Activated CD4-positive, alpha-beta T cell treated with anti-CD3 and anti-CD28 coated beads, Interleukin-2, amount 50 U/mL, for 24 hours (primary cell): Measurements from ENCODE around the gene IGSF5.
"Not testable (repeated sequence)": the region's sequence is repeated elsewhere in the genome, so short reads cannot be mapped to it uniquely, and the experiment has no call there.

Source experiments
- DNase-seq, 2 donors: peaks; one replicate each; pipeline ENCODE4 v3.0.0-alpha.2; 2020; ENCODE audit warnings: low read depth in 1 of 2, low spot score in 1 of 2

IGSF5 gene

DNA sequence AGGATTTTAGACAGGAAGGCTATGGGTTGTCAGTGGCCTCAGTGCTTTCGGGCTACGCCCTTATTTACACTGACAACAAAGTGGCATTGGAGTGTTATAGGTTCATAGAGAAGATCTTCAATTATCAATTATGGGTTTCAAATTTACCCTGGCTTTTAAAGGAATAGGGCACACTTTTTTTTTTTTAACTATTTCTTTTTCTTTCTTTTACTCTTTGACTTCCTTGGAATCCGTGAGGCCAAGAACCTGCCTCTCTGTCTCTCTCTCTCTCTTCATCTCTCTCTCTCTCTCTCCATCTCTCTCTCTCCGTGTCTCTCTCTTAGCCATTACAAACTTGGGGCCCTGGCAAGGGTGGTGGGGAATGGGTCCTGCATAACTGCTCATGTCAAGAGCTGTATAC lies at the start of gene IGSF5:
TSS of gene IGSF5 (plus strand) at position 301 of the 400 bp plus-strand sequence. CDS start 327 bp downstream, outside the sequence.
- DNase-seq = not testable (repeated sequence)

DNA sequence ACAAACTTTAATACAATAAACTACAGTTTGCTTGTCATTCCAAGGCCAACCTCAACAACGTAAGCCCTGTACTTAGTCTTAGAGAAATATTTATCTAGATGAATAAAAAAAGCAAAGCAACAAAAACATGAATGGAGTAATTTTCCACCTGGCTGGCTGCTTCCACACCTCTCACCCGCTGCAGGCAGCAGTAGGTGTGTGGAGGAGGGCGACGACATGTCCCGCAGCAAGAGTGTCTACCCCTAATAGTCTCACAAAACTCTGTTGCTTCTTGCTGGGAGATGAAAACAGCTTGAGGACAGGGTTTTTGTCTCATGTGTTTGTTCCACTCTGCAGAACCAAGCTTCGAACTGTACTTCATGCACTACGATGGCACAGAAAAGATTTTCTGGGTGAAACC lies 48.8 kb upstream of the IGSF5 start:
- no peak for DNase-seq

DNA sequence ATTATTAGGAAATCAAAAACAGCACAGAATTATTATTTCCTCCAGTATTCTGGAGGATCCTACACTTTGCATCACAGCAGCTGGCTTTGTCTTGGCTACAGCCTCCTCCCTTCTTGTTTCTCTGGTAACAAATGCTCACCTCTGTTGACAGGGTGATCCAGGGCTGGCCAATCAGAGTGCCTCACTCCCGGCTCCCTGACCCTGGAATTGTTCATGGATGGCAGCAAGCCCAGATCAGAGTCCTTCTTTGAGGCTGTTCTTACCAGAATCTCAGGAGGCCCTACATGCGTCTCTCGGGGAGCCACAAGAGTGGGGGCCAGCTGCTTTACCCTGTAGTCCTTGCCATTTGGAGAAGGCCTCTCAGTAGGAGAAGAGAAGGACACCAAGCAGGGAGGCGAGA lies 48.4 kb upstream of the IGSF5 start:
- no peak for DNase-seq

DNA sequence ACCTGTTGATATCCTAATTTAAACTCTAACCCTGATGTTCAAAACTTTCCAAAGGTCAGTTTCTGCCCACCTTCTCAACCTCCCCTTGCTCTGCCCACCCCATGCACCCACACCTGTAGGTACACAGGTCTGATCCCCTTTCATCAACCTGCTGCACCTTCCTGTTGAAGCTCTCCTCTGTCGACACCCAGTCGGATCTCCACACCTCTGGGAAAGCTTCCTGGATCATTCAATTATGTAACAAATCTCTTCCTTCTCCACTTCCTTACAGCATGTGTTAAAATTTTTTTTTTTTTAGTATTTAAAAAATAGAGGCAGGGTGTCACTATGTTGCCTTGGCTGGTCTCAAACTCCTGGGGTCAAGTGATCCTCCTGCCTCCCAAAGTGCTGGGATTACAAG lies 44.7 kb upstream of the IGSF5 start:
- no peak for DNase-seq

DNA sequence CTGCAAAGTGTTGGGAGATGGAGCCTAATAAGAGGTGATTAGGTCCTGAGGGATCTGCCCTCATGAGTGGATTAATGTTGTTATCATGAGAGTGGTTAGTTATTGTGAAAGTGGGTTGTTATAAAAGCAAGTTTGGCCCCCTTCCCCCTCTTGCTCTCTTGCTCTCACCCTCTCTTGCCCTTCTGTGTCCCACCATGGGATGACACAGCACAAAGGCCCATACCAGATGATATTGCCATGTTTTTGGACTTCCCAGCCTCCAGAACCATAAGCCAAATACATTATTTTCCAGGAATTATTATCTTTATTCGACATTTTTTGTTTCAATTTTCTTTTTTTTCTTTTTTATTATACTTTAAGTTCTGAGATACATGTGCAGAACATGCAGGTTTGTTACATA lies 41.4 kb upstream of the IGSF5 start:
- no peak for DNase-seq

DNA sequence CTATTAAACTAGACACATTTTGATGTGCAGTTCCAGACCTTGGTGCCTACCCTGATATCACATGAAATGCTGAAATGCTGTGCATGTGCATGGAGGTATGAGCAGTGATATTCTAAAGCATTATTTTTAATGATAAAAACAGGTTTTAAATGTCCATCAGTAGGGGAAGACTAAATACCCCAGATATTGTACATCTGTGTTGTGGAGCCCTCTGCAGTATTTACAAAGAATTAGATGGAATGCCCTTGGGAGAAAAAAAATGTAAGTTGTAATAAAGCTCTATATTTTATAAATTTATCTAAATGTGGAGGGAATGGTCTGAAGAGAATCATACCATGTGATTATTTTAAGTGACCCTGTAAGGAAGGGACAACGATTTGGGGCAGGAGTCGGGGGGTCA lies 39.1 kb upstream of the IGSF5 start:
- no peak for DNase-seq

DNA sequence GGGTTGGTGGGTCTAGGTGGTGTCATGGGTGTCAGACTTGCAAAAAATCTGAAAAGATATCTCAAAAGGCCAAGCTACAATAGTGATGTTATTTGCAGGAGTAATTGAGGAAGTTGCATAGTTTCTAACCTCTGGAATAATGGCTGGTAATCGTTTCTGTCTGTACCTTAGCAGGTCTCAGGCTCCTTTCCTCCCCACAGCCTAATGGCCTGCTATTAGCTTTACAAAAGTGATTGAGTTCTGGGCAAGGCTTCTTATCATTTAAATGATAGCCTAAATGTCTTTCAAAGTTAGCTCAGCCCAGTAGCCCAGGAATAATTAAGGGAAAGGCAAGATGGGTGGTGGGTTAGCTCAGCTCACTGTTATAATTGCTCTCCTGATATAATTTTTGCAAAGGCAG lies 37.7 kb upstream of the IGSF5 start:
- DNase-seq = no peak

DNA sequence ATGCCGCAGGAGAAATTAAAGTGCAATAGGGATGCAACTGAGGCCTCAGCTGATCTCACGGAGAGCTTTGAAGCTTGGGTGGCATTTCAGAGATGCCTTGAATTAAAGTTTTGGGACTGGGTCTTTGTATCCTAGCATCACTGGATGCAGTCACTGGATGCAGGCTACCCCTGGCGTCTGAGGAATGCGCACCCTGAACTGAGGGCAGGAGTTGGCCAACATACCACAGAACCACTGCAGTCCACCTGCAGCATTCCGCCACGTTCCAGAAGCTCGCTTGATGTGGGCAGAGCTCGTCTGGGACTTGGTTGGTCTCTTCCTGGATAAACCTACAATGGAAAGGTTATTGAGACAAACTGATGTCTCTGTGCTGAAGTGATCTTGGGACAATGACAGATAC lies 34.1 kb upstream of the IGSF5 start:
- no peak for DNase-seq

DNA sequence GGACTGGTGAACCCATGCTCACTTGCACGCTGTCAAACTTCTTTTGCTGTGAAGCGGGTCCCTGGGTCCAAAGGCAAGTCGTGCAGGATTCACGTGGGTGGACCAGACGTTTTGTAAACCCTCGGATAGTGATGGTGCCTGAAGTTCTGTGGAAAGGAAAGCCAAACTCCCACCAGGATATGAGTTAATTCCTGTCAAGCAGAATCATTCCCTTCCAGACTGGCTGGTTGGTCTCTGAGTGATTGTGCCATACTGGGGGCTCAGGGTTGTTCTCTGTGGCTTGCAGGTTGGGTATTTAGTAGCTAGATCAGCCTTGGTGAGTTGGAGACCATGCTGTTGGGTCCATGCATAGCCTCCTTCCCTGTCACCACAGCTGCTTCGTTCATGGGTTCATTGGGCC lies 32.7 kb upstream of the IGSF5 start:
- DNase-seq = no peak

DNA sequence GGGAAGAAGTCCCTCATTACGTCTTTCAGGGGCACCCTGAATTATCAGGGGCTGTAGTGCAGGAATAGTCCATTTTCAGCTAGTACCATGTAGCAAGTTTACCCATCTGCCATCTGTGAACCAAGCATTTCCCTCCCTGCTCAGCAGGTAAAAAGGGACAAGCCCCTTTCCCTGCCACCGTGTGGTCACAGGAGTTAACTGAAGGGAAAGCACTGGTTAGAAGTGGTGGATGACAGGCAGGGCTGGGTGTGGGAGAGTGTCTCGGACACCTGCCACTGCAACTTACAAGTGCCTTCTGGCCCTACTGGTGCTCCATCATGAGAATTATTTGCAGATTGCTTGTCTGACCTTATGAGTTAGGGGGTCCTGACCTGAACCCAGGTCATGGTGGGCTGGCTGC lies 32.0 kb upstream of the IGSF5 start:
- no peak for DNase-seq

DNA sequence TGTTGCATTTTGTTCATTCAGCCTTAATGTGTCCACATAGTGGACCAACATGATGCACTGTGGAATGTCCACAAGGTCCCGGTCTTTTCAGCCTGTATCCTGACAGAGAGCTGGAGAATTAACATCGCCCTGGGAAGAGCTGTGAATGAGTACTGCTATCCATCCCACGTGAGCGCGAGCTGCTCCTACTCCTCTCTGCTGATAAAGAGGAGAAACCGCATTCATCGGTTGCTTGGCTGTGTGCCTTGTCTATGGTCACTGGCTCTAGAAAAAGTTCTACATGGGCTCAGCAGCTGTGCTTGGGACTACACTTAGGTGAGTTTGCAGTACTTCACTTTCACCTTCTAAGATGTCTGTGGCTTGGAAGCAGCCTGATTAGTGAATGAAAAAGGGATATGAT lies 31.1 kb upstream of the IGSF5 start:
- DNase-seq = no peak

DNA sequence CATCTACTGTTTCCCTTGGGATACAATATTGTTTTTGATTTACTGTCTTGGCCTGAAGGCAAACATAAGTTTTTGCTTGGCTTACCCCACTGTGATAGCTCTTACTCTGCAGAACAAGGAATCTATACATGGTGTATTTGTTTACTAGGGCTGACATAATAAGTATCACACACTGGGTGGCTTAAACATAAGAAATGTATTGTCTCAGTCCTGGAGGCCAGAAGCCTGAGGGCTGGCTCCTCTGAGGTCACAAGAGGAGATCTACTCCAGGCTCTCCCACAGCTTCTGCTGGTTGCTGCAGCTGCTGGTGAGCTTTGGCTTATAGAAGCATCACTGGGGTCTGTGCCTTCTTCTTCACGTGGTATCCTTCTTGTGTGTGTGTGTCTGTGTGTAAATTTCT lies 30.7 kb upstream of the IGSF5 start:
- DNase-seq = no peak

DNA sequence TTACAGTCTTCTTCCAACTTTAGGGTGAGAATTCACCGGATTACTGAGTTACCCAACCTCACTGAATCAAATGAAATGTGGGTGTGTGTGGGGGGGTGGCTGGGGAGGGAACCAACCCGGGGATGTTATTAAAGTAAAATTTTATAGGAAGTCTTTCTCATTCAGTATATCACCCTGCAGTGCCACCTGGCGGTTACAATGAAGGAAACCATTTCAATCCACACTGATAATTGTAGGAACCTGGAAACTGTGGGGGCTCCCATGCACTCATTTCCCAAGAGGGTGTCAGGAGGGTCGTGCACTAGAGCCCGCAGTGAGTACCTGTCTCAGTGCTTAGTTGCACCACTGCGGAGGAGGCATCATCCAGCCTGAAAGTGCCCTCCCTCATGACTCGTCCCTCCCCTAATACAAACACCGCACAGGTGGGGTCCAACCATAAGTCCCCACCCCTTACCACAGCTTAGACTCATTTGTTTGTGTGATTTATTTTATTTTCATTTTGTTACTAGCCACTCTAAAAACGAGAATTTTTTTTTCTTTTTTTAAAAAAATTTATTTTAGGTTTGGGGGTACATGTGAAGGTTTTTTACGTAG lies 29.1 kb upstream of the IGSF5 start:
- DNase-seq = peak in 1 of 2 donors; percentile 7

DNA sequence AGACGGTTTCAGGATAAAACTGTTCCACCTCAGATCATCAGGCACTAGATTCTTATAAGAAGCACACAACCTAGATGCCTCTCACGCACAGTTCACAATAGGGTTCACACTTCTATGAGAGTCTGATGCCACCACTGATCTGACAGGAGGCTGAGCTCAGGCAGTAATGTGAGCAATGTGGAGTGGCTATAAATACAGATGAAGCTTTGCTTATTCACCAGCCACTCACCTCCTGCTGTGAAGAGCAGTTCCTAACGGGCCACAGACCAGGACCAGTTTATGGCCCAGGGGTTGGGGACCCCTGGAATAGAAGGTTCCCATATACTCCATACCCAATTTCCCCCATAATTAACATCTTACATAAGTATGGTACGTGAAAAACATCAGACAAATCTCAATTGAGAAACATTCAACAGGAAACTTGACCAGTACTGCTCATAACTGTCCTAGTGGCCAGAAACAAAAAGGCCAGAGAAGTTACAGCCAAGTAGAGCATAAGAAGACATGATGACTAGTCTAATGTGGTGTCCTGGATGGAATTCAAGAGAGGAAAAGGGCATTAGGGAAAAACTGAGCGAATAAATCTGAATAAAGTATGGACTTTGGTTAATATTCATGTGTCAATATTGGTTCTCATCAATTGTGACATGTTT lies 24.7 kb upstream of the IGSF5 start:
- DNase-seq = no peak

DNA sequence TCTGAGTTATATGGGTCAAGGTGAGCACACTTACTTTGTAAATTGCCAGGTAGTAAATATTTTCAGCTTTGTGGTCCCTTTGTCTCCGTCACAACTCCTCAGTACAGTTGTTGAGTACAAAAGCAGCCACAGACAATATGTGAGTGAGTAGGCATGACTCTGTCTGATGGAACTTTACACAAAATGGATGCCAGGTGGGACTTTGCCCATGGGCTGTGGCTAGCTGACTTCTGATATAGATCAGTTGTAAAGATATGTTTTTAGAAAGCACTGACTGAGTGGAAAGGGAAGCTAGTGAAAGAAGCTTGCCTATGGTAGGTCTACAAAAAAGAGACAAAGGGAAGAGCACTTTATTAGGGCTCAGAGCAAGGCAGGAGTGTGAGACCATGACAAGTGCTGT lies 23.1 kb upstream of the IGSF5 start:
- no peak for DNase-seq

DNA sequence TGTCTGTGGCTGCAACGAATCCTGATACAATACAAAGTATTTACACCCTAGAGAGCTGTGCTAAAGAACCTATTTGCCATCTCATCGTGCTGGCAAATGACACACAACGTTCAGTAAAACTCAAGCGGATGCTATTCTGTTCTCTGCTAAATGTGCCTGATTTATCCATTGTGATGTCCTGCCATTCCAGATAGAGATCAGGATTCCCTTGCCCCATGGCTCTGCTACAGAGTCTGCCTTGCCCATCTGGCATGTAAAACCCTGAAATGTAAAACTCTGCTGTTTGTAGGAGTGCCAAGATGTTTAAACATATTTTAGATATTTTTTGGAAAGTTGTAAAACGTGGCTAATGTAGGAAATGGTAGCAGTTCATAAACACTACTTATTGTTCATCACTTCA lies 20.0 kb upstream of the IGSF5 start:
- no peak for DNase-seq

DNA sequence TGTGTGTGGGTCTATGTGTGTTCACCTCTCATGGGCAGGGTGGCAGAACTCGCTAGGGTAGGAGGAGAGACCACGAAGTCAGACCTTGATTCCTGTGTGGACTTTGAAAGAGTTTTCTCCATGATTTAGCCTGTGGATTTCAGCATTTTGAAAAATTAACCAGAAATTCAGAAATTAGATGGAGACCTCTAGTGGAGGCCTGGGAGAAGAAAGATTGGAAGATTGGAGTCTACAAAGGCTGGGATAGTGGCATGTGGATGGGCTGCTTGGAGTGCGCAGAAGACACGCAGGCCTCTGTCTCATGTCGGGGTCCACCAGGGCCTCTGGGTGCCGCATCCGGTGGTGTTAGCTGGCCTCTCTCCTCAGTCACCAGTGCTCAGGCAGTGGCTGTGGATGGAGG lies 18.9 kb upstream of the IGSF5 start:
- no peak for DNase-seq

DNA sequence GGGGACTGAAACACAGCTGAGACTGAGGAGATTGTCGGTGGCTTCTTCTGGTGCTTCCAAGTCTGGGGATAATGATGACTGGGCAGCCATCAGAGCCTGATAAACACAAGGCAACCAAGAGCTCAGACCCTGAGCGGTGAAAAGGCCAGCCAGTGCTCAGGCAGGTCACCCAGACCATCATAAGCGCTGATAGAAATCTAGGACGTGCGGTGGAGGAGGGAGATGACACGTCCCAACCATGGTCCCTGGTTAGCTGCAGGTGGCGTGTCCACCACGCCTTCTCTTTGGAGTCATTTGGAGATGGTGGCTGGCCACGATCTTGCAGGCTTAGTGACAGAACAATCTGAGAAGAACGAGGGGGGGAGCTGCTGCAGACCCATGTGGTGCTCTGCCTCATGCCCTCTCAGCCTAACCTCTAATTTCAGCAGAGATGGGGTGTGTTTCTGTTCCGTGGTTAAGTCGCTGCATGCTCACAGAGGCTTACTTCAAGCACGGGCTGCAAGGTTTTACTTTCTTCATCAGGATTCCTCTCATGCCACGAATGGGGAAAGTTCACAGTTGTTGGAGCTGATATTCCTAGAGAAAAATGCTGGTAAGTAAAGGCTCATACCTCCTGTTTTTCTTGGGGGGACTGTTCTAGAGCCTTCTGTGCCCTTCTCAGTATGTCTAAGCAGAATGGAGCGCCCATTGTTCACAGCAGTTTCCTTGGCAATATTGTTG lies 17.4 kb upstream of the IGSF5 start:
- no peak for DNase-seq

DNA sequence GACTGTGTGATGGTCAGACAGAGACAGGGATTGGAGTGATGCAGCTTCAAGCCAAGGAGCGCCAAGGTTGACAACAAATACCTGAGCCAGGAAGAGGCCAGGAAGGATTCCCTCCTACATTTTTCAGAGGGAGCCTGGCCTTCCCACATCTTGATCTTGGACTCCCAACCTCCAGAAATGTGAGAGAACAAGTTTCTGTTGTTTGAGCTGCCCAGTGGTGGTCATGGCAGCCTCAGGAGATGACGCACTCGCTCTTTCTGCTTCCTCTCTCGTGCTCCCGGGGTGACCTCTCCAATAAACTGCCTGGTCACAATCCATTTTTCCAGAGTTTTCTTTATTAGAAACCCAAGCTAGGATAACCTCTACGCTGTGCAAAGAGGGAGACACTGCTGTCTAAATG lies 16.6 kb upstream of the IGSF5 start:
- no peak for DNase-seq

DNA sequence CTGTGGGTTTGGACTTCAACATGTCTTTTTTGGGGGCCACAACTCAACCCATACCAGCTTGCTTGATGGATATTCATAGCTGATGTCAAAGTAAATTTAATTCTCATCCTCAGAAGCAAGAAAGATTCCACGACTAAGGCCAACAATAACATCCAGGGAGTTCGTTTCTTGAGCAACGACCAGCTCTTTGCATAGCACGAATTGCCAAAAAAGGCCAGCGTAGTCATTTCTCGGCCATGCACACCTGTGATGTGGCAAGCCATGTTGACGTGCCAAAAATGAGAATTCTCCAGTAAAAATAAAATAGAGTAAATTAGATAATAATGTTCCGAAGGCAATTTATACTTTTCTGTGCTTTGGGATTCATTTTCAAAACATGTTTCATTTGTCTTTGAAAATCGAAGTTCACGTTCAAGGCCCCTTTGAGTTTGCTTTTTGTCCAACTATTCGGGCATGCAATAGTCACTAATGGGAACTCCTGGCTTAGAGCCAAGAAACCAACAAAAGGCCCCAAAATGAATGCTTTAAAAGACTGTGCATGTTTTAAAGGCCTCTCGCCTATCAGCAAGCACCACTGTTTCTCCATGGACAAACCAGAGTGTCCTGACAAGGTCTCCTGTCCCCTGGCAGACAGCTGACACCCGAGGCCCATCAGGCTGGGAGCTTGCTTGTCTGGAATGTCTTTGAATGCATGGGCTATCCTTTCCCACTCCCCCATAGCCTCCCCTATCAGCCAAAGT lies 14.4 kb upstream of the IGSF5 start:
- DNase-seq = no peak

DNA sequence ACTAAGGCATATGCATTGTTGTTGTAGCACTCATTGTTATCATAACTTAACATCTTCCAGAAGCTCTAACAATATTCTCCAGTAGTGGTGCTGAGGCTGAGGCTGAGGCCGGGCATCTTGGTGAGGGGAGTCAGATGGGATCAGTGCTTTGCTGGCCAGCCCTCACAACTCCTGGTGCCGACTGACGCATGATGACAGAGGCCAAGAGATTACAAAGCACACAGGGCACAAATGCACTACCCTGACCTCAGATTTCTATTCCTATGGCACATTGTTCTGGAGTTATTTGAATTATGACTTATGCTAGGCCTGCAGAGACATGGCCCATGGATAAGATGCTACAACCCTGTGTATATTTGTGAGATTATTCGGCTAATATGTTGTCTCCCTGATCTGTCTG lies 8.3 kb upstream of the IGSF5 start:
- no peak for DNase-seq

DNA sequence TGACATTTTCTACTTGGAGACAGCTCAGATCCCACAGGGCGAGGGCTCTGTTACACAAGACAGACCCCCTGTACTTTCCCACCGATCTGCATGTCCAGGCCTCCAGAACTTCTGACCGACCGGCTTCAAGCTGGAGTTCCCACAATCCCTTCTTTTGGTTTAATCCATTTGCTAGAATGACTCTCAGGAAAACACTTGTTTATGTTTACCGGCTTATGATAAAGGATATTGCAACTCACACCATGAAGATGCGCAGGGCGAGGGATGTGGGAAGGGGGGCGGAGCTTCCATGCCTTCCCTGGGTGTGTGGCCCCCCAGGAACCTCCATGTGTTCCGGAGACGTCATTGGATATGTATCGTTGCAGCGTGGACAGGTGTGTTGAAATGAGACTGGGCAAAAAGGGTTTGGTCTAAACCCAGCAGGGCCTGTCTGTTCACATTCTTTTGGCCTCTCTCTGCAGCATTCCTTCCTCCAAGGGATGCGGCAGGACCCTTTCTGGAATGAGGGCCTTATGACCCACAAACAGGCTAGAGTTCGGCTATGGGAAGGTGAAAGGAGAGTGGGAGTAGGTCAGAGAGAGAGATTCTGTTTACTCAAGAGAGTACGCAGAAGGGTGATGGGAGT lies 7.5 kb upstream of the IGSF5 start:
- DNase-seq = no peak
